Stimulated activated CD4-positive, alpha-beta T cell treated with anti-CD3 and anti-CD28 coated beads, TNF-alpha, amount 100 ng/mL, for 4 hours (primary cell): ENCODE results near the gene RSF1.

Experiments used
- DNase-seq, 3 experiments: peaks; one replicate each; pipeline ENCODE4 v3.0.0-alpha.2; 2020; ENCODE audit warnings: low read depth in 3 of 3

RSF1 gene

GRCh38 chr11:77619576-77620198 lies 200.8 kb downstream of the RSF1 start:
- no peak for DNase-seq

GRCh38 chr11:77617892-77618291 lies 202.6 kb downstream of the RSF1 start:
- no peak for DNase-seq

GRCh38 chr11:77611921-77612320 lies 208.6 kb downstream of the RSF1 start:
- no peak for DNase-seq
